Ishikawa (cell line): ENCODE measurements around the gene CEACAM16.

Source experiments
- CEBPB ChIP-seq: IDR thresholded peaks from 2 replicates; pipeline ENCODE4 v1.6.1; 2012
- ZBTB7A ChIP-seq: IDR thresholded peaks from 2 replicates; pipeline ENCODE4 v1.6.1; 2012; ENCODE audit warnings: low read depth

GRCh38 chr19:44717603-44718002 is 18.7 kb downstream of the CEACAM16 start:
- TF ChIP-seq ZBTB7A = no peak
- TF ChIP-seq CEBPB = no peak
